ENCODE measurements around the gene NOD1. TPM values are rescaled to one million over a fixed set of nuclear protein-coding genes. Genes with fewer than 3 reads are reported as not detected.

The NOD1 gene
- total and polyA plus RNA-seq, 3 donors from 2014 or later, result 4.6 to 12.9 (median 11.9) TPM

DNA sequence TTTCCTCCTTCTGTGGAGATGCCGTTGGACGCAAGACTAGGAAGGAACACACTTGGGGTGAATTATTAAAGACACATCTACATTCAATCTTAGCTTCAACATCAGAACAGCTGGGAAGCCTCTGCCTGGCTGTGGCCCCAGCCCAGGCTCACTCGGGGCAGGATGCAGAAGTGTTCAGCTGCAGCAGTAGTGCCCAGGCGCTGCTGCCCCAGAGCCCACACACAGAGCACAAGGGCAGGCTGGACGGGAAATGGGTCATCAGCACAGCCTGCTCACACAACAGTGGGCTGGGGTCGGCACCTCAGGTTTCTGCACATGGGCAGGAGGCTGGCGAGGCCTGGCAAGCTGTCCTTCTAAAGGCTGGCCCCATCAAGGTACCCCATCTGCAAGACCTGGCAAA lies 42.5 kb downstream of the NOD1 start:
- 89% methylated on average over 3 to 7 of the region's 7 CpGs for WGBS, 2 donors
- Histone ChIP-seq H3K36me3 (ENCODE audit: low read depth, missing control alignments) (no peaks in the 10 kb centered on the region), H3K4me3 (no peak overlapping the region), H3K4me1 (peaks cover 15% of the 10 kb centered on the region), H3K27me3 (no peaks in the 10 kb centered on the region), H3K9me3 (no peaks in the 10 kb centered on the region), H3K27ac (no peak overlapping the region)
- intact Hi-C loops (cut with DNase I; ENCODE audit: low total_unique reads), result no loop called here
- no peak for TF ChIP-seq POLR2A (IDR thresholded peaks at IDR 0.05)
- TF ChIP-seq, protein P1, sequence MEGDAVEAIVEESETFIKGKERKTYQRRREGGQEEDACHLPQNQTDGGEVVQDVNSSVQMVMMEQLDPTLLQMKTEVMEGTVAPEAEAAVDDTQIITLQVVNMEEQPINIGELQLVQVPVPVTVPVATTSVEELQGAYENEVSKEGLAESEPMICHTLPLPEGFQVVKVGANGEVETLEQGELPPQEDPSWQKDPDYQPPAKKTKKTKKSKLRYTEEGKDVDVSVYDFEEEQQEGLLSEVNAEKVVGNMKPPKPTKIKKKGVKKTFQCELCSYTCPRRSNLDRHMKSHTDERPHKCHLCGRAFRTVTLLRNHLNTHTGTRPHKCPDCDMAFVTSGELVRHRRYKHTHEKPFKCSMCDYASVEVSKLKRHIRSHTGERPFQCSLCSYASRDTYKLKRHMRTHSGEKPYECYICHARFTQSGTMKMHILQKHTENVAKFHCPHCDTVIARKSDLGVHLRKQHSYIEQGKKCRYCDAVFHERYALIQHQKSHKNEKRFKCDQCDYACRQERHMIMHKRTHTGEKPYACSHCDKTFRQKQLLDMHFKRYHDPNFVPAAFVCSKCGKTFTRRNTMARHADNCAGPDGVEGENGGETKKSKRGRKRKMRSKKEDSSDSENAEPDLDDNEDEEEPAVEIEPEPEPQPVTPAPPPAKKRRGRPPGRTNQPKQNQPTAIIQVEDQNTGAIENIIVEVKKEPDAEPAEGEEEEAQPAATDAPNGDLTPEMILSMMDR (IDR thresholded peaks at IDR 0.05), result no peak
- no peak for DNase-seq

DNA sequence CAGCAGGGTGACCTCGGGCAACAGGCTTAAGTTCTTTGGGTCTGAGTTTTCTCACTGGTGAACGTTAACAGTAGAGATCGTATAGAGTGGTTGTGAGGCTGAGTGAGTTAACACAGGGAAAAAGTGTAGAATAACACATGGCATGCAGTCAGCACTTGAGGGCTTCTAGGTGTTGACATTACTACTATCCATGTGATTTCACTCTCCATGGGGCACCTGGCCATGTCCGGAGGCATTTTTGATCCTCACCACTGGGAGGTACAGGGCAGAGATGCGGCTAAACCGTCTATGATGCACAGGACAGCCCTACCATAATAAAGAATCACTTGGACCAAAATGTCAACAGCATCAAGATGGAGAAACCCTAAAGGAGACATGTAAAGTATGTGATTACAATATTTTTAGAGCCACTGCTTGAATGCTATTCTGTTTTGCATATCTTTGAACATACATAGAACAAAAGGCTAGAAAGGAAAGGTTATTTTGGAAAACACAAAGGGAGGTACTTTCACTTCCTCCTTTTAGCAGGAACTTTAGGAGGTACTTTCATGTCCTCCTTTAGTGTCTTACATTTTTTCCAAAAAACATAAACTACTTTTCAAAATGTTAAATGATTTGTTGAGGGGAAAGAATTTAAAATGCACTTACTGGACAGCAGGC lies 44.3 kb downstream of the NOD1 start:
- Histone ChIP-seq H3K27ac (no peak overlapping the region), H3K36me3 (ENCODE audit: low read depth, missing control alignments) (no peaks in the 10 kb centered on the region), H3K4me3 (no peak overlapping the region), H3K27me3 (no peaks in the 10 kb centered on the region), H3K9me3 (no peaks in the 10 kb centered on the region), H3K4me1 (peaks cover 21% of the 10 kb centered on the region)
- 89% methylated on average over 6 of the region's 6 CpGs for WGBS, 2 donors
- intact Hi-C loops (cut with DNase I; ENCODE audit: low total_unique reads), result no loop called here
- no peak for DNase-seq
- TF ChIP-seq, protein P1 (IDR thresholded peaks at IDR 0.05), result no peak
- no peak for TF ChIP-seq POLR2A (IDR thresholded peaks at IDR 0.05)

DNA sequence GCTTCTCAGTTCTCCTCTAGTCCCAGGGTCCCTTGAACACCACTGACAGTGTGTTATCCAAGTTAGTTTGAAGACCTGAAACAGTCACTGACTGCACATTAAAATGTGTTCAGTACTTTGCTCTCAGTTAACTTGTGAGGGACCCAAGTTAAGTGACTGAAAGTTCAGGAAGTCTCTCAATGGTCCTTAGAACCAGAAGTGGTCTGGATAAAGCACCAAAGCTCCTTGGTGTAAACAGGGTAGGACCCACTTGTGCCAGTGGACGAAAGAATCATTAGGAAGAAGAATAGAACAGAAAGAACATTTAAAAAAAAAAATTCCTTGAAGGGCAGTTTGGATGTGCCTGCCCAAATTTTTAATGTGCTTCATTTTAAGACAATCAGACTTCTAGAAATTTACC lies 45.1 kb downstream of the NOD1 start:
- TF ChIP-seq, protein P1 (IDR thresholded peaks at IDR 0.05), result no peak
- TF ChIP-seq POLR2A (IDR thresholded peaks at IDR 0.05), result no peak
- Histone ChIP-seq H3K27ac (peak overlapping the region in 1 of 2 donors; percentile 46), H3K9me3 (no peaks in the 10 kb centered on the region), H3K4me1 (peaks cover 21% of the 10 kb centered on the region), H3K27me3 (no peaks in the 10 kb centered on the region), H3K36me3 (ENCODE audit: low read depth, missing control alignments) (no peaks in the 10 kb centered on the region), H3K4me3 (no peak overlapping the region)
- WGBS, 2 donors, result 57 to 61% methylated on average over 1 of the region's 1 CpG
- DNase-seq, result no peak
- intact Hi-C loops (cut with DNase I; ENCODE audit: low total_unique reads), result no loop called here

DNA sequence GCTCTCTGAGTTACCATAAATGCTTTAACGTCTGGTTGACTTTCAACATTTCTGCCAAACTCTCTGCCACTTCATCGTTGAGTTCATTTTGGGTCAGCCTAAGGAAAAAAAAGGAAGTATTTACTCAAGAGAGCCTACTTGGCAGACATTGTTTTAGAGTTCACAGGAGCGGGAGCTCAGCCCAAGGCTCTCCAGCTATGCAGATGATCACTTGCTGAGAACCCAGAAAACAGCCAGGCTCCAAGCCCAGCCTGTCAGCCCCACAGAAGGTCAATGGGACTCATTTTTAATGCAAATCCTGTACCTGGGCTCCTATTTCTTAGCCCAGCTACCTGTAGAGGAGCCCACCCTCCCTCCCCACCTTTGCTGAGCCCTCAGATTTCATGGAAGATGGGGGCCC lies 45.5 kb downstream of the NOD1 start:
- Histone ChIP-seq H3K4me3 (no peak overlapping the region), H3K27ac (peak overlapping the region in 1 of 2 donors; percentile 46), H3K36me3 (ENCODE audit: low read depth, missing control alignments) (no peaks in the 10 kb centered on the region), H3K9me3 (no peaks in the 10 kb centered on the region), H3K4me1 (peaks cover 21% of the 10 kb centered on the region), H3K27me3 (no peaks in the 10 kb centered on the region)
- intact Hi-C loops (cut with DNase I; ENCODE audit: low total_unique reads), result no loop called here
- 32 to 45% methylated on average over 3 of the region's 3 CpGs for WGBS, 2 donors
- peak; percentile 70 for DNase-seq
- TF ChIP-seq, protein P1 (IDR thresholded peaks at IDR 0.05), result no peak

DNA sequence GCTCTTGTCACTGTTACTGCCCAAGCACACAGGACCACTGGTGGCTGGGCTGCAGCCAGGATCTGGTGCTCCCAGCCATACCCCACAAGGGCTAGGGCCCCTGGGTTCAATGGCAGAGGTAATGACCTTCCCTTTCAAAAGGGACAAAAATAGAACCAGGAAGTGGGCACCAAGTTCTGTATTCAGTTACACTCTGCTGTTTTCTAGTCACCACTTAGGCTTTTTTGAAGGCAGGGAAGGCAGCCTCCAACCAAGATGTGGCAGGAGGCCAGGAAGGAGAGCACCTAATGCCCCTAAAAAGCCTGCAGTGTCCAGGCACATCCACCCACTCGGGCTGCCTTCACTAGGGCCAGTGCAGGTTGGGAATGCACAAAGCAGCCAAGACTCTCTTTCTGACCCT lies 47.8 kb downstream of the NOD1 start:
- Histone ChIP-seq H3K27ac (no peak overlapping the region), H3K4me3 (no peak overlapping the region), H3K4me1 (peaks cover 21% of the 10 kb centered on the region), H3K27me3 (no peaks in the 10 kb centered on the region), H3K36me3 (ENCODE audit: low read depth, missing control alignments) (no peaks in the 10 kb centered on the region), H3K9me3 (no peaks in the 10 kb centered on the region)
- no peak for TF ChIP-seq POLR2A (IDR thresholded peaks at IDR 0.05)
- TF ChIP-seq, protein P1 (IDR thresholded peaks at IDR 0.05), result no peak
- DNase-seq, result no peak
- 25 to 26% methylated on average over 1 of the region's 1 CpG for WGBS, 2 donors
- intact Hi-C loops (cut with DNase I; ENCODE audit: low total_unique reads), result no loop called here
